HEK293 (cell line): ENCODE results near the gene KRT39.

ENCODE experiments used
- BCL11A ChIP-seq: fragments of 450-650 bp; formaldehyde crosslinking; IDR thresholded peaks from 2 replicates; pipeline ENCODE4 v1.5.1; 2016; ENCODE audit warnings: low read depth, missing biosample characterization, missing genetic modification characterization
- HOXD13 ChIP-seq: sonication (generic); formaldehyde crosslinking; IDR thresholded peaks from 2 replicates; pipeline ENCODE4 v1.8.0; 2022; ENCODE audit warnings: missing genetic modification reagents, borderline replicate concordance
- SP2 ChIP-seq: fragments of 450-650 bp; formaldehyde crosslinking; IDR thresholded peaks from 2 replicates; pipeline ENCODE4 v1.5.1; 2016; ENCODE audit warnings: missing biosample characterization, missing genetic modification characterization
- YY1 ChIP-seq: fragments of 450-650 bp; formaldehyde crosslinking; IDR thresholded peaks from 2 replicates; pipeline ENCODE4 v1.5.1; 2018; ENCODE audit warnings: missing biosample characterization, missing genetic modification characterization
- ZNF121 ChIP-seq: fragments of 450-650 bp; formaldehyde crosslinking; IDR thresholded peaks from 2 replicates; pipeline ENCODE4 v1.5.1; 2016; ENCODE audit warnings: missing biosample characterization, missing genetic modification characterization
- ZNF23 ChIP-seq: fragments of 450-650 bp; formaldehyde crosslinking; IDR thresholded peaks from 2 replicates; pipeline ENCODE4 v1.5.1; 2016; ENCODE audit warnings: missing biosample characterization, missing genetic modification characterization, borderline replicate concordance
- ZNF626 ChIP-seq: fragments of 450-650 bp; sonication (Bioruptor Pico); formaldehyde crosslinking; IDR thresholded peaks from 2 replicates; pipeline ENCODE4 v1.5.1; 2018; ENCODE audit warnings: missing biosample characterization, missing genetic modification characterization, inconsistent platforms
- ZNF791 ChIP-seq: fragments of 450-650 bp; formaldehyde crosslinking; IDR thresholded peaks from 2 replicates; pipeline ENCODE4 v1.5.1; 2016; ENCODE audit warnings: missing biosample characterization, missing genetic modification characterization
- TF ChIP-seq, protein P1 (sequence below): fragments of 450-650 bp; formaldehyde crosslinking; IDR thresholded peaks from 2 replicates; pipeline ENCODE4 v1.5.1; 2016; ENCODE audit warnings: missing biosample characterization, missing genetic modification characterization

GRCh38 chr17:40950176-40950575, 16.6 kb downstream of the KRT39 start:
- TF ChIP-seq, protein P1, sequence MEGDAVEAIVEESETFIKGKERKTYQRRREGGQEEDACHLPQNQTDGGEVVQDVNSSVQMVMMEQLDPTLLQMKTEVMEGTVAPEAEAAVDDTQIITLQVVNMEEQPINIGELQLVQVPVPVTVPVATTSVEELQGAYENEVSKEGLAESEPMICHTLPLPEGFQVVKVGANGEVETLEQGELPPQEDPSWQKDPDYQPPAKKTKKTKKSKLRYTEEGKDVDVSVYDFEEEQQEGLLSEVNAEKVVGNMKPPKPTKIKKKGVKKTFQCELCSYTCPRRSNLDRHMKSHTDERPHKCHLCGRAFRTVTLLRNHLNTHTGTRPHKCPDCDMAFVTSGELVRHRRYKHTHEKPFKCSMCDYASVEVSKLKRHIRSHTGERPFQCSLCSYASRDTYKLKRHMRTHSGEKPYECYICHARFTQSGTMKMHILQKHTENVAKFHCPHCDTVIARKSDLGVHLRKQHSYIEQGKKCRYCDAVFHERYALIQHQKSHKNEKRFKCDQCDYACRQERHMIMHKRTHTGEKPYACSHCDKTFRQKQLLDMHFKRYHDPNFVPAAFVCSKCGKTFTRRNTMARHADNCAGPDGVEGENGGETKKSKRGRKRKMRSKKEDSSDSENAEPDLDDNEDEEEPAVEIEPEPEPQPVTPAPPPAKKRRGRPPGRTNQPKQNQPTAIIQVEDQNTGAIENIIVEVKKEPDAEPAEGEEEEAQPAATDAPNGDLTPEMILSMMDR (tag by site-specific recombination), result no peak
- TF ChIP-seq SP2 (tag by site-specific recombination) (no peak), ZNF23 (tag by site-specific recombination) (no peak), YY1 (tag by site-specific recombination) (no peak), ZNF791 (tag by site-specific recombination) (no peak), ZNF121 (no peak), BCL11A (no peak), HOXD13 (CRISPR knock-in tag) (no peak), ZNF626 (tag by site-specific recombination) (no peak)
